ENCODE measurements around the gene CBX8. TPM values are rescaled to one million over a fixed set of nuclear protein-coding genes. Genes with fewer than 3 reads are reported as not detected.

CBX8 gene
- total RNA-seq, 2 experiments from 2014 or later = 5.3 to 6.5 TPM

GRCh38 chr17:79779661-79780365, 17.1 kb downstream of the CBX8 start:
- DNase-seq (no peak), ATAC-seq (ENCODE audit: poor library complexity) (no peak)
- H3K27ac Mint-ChIP-seq = no peak overlapping the region
- H3K9me3 Mint-ChIP-seq = no peaks in the 10 kb centered on the region
- intact Hi-C loops (cut with DNase I, micrococcal nuclease) = loop anchor here (2.0 kb wide), 1 partner anchor 17 kb away; the partner anchor contains the start of gene CBX8 (in 2 of the 2)
- Histone ChIP-seq H3K4me1 (ENCODE audit: insufficient read depth, low read length) (peaks cover 26% of the 10 kb centered on the region), H3K27me3 (ENCODE audit: control insufficient read depth in 1 of 2, insufficient read depth in 2 of 2, low read length in 2 of 2) (peaks cover 61 to 71% of the 10 kb centered on the region in 2 experiments), H3K36me3 (ENCODE audit: insufficient read depth, low read length) (no peaks in the 10 kb centered on the region), H3K9me3 (ENCODE audit: control insufficient read depth in 1 of 2, insufficient read depth in 1 of 2, low read length in 2 of 2) (peaks cover 0 to 25% of the 10 kb centered on the region in 2 experiments), H3K27ac (ENCODE audit: low read depth in 1 of 2, low read length in 2 of 2) (no peak overlapping the region), H3K4me3 (ENCODE audit: low read length) (no peak overlapping the region)
- H3K4me3 Mint-ChIP-seq = peak overlapping the region; percentile 85
- CTCF ChIA-PET = no interaction called here
- POLR2A ChIA-PET = interaction anchor here (1.2 to 1.3 kb wide), 2 partner anchors 9 to 12 kb away, joined by 3 to 4 read pairs; no protein-coding TSS in a partner anchor
- no peaks in the 10 kb centered on the region for H3K36me3 Mint-ChIP-seq (ENCODE audit: low read depth)
- TF ChIP-seq, protein P1, sequence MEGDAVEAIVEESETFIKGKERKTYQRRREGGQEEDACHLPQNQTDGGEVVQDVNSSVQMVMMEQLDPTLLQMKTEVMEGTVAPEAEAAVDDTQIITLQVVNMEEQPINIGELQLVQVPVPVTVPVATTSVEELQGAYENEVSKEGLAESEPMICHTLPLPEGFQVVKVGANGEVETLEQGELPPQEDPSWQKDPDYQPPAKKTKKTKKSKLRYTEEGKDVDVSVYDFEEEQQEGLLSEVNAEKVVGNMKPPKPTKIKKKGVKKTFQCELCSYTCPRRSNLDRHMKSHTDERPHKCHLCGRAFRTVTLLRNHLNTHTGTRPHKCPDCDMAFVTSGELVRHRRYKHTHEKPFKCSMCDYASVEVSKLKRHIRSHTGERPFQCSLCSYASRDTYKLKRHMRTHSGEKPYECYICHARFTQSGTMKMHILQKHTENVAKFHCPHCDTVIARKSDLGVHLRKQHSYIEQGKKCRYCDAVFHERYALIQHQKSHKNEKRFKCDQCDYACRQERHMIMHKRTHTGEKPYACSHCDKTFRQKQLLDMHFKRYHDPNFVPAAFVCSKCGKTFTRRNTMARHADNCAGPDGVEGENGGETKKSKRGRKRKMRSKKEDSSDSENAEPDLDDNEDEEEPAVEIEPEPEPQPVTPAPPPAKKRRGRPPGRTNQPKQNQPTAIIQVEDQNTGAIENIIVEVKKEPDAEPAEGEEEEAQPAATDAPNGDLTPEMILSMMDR (IDR thresholded peaks at IDR 0.05) = no peak
- H3K27me3 Mint-ChIP-seq = peaks cover 75% of the 10 kb centered on the region
- H3K4me1 Mint-ChIP-seq (ENCODE audit: low read depth) = peaks cover 27% of the 10 kb centered on the region

DNA sequence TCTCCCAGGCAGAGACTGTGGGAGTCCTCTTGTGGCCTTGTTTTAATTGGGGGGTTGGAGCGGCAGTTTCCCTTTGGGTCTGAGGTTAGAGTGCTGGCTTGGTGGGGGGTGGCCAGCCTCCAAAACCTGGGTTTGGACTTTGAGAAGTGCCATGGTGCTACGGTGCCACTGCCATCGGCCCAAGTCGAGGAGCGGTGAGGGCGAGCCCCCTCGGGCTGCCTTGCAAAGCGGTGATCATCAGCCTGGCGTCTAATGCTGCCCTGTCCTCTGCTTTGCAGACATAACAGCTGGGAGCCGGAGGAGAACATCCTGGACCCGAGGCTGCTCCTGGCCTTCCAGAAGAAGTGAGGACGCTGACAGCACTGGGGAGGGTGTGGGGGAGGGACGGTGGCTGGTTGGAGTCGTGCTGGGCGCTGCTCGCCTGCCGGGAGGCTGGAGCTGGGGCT, 17.8 kb downstream of the CBX8 start:
- H3K4me3 ChIP-seq (ENCODE audit: low read length) = peak overlapping the region; percentile 38
- H3K27me3 ChIP-seq (ENCODE audit: control insufficient read depth in 1 of 2, insufficient read depth in 2 of 2, low read length in 2 of 2) = peaks cover 62 to 77% of the 10 kb centered on the region in 2 experiments
- H3K27ac ChIP-seq (ENCODE audit: low read depth in 1 of 2, low read length in 2 of 2) = no peak overlapping the region
- Mint-ChIP-seq H3K9me3 (no peaks in the 10 kb centered on the region), H3K4me3 (peak overlapping the region; percentile 85), H3K27ac (peak overlapping the region; percentile 27), H3K36me3 (ENCODE audit: low read depth) (no peaks in the 10 kb centered on the region), H3K4me1 (ENCODE audit: low read depth) (peaks cover 27% of the 10 kb centered on the region), H3K27me3 (peaks cover 83% of the 10 kb centered on the region)
- CTCF ChIA-PET = interaction anchor here (1.2 kb wide), 1 partner anchor 61 kb away, joined by 8 read pairs; no protein-coding TSS in a partner anchor
- peaks cover 0 to 20% of the 10 kb centered on the region in 2 experiments for H3K9me3 ChIP-seq (ENCODE audit: control insufficient read depth in 1 of 2, insufficient read depth in 1 of 2, low read length in 2 of 2)
- POLR2A ChIA-PET = interaction anchor here (1.0 to 1.7 kb wide), 4 partner anchors 10 to 59 kb away, joined by 3 to 8 read pairs (median 4); partner anchors contain the start of gene CBX8
- DNase-seq = no peak
- peaks cover 26% of the 10 kb centered on the region for H3K4me1 ChIP-seq (ENCODE audit: insufficient read depth, low read length)
- no peaks in the 10 kb centered on the region for H3K36me3 ChIP-seq (ENCODE audit: insufficient read depth, low read length)
- intact Hi-C loops (cut with DNase I, micrococcal nuclease) = loop anchor here in 1 of 2 experiments (2.0 kb wide), 1 partner anchor 18 kb away; the partner anchor contains the start of gene CBX8
- no peak for ATAC-seq (ENCODE audit: poor library complexity)
- TF ChIP-seq, protein P1 (IDR thresholded peaks at IDR 0.05) = no peak

DNA sequence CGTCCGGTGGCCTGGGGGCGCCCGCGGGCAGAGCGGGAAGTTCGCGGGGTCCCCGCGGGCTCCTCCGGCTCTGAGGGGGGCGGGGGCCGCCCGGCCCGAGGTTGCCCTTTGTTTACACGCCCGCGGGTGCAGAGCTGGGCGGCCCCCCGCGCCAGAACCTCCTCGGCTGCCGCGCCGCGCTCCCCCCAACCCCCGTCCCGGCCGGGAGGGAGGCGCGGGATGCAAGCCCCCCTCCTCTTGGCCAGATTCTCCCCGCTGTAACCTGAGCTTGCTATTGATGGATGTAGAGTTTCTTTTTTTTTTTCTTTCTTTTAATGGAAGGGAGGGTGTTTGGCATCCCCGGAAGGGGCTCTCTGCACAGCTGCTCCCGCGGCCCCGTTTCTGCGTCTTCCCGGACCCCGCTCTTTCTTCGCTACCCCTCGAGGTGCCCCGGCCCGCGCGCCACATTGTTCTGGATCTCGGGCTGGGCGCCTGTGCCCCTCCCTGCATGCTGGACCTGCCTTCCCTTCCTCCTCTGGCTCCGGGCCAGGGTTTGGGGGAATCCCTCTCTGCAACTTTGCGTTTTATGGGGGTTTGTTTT, 18.3 kb downstream of the CBX8 start:
- Mint-ChIP-seq H3K4me1 (ENCODE audit: low read depth) (peaks cover 27% of the 10 kb centered on the region), H3K36me3 (ENCODE audit: low read depth) (no peaks in the 10 kb centered on the region), H3K27me3 (peaks cover 88% of the 10 kb centered on the region), H3K4me3 (peak overlapping the region; percentile 85), H3K27ac (peak overlapping the region; percentile 27), H3K9me3 (no peaks in the 10 kb centered on the region)
- TF ChIP-seq, protein P1 (IDR thresholded peaks at IDR 0.05) = no peak
- POLR2A ChIA-PET = interaction anchor here (0.6 to 1.7 kb wide), 5 partner anchors 11 to 1648 kb away, joined by 3 to 8 read pairs (median 3); partner anchors contain the start of genes CBX8 and TMC8
- CTCF ChIA-PET = interaction anchor here (1.1 to 1.2 kb wide), 2 partner anchors 18 to 62 kb away, joined by 4 to 8 read pairs; partner anchors contain the start of gene CBX8
- H3K36me3 ChIP-seq (ENCODE audit: insufficient read depth, low read length) = no peaks in the 10 kb centered on the region
- peaks cover 26% of the 10 kb centered on the region for H3K4me1 ChIP-seq (ENCODE audit: insufficient read depth, low read length)
- peaks cover 61 to 78% of the 10 kb centered on the region in 2 experiments for H3K27me3 ChIP-seq (ENCODE audit: control insufficient read depth in 1 of 2, insufficient read depth in 2 of 2, low read length in 2 of 2)
- no peak overlapping the region for H3K27ac ChIP-seq (ENCODE audit: low read depth in 1 of 2, low read length in 2 of 2)
- H3K4me3 ChIP-seq (ENCODE audit: low read length) = peak overlapping the region; percentile 38
- H3K9me3 ChIP-seq (ENCODE audit: control insufficient read depth in 1 of 2, insufficient read depth in 1 of 2, low read length in 2 of 2) = peaks cover 0 to 17% of the 10 kb centered on the region in 2 experiments
- DNase-seq = peak in 1 of 14 experiments; percentile 41
- ATAC-seq (ENCODE audit: poor library complexity) = no peak
- intact Hi-C loops (cut with DNase I, micrococcal nuclease) = loop anchor here in 1 of 2 experiments (1.0 to 2.0 kb wide), 2 partner anchors 18 to 32 kb away; partner anchors contain the start of gene CBX8
